NK-92 (cell line): ENCODE data around the gene TMTC2.
"Not testable (repeated sequence)": the region's sequence is repeated elsewhere in the genome, so short reads cannot be mapped to it uniquely, and the experiment has no call there.

Source experiments
- DNase-seq: peaks from one replicate; lab custom pipeline; 2025; ENCODE audit not compliant: unreplicated experiment; lab: John Stamatoyannopoulos, UW

The TMTC2 gene

GRCh38 chr12:82839796-82840195 is 153.1 kb downstream of the TMTC2 start:
- no peak for DNase-seq

DNA sequence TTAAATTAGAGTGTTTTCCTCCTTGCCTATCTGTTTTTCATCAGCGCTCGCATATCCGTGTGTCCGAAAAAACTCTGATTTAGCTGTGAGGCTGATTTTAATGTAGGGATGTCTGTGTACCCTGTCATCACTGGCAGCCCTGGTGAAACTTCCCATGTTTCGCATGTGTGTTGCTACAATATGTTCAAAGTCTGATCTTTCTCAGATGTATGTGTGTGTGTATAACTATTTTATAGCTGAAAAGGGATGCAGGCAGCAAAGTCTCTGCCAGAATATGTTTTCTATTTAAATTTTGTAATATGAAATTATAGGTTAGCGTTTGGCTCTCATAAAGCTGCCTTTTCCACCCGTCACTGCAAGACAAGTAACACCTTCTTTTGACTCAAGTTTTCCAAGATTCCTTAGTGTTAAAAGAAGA is 154.8 kb downstream of the TMTC2 start:
- no peak for DNase-seq

DNA sequence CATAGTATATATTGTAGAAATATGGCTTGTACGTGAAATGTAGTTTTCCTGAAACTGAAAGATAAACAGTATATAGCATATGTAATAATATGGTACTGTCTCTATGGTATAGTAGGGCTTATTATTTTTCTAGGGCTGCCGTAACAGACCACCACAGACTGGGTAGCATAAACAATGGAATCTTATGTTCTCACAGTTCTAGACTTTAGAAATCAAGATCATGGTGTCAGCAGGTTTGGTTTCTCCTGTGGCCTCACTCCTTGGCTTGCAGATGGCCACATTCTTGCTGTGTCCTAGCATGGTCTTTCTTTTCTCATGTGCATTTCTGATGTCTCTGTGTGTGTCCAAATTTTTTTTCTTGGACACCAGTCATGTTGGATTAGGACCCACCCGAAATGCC is 155.8 kb downstream of the TMTC2 start:
- no peak for DNase-seq

- not testable (repeated sequence) for DNase-seq
These were observed 158.4 kb downstream of the TMTC2 start for GRCh38 chr12:82845076-82845475.

DNA sequence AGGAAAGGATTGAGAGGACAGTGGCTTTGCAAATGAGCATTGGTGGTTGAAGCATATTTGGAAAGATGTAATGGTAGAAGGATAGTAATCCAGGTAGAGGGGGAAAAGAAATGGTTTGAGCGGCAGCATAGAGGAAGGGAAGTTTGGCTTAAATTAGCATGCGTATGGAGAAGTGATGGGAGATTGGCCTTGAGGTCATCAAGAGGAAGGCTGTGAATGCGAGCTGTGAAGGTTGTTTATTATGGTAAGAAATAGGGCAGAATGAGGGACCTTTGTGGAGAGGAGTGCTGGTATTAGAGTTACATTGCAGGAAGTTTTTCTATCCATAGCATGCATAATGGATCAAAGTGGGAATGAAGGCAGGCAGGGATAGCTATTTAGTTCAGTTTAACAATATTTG is 162.1 kb downstream of the TMTC2 start:
- no peak for DNase-seq

GRCh38 chr12:82852529-82852928 is 165.8 kb downstream of the TMTC2 start:
- DNase-seq = no peak

- DNase-seq = no peak
These were observed 169.2 kb downstream of the TMTC2 start for GRCh38 chr12:82855872-82856271.

DNA sequence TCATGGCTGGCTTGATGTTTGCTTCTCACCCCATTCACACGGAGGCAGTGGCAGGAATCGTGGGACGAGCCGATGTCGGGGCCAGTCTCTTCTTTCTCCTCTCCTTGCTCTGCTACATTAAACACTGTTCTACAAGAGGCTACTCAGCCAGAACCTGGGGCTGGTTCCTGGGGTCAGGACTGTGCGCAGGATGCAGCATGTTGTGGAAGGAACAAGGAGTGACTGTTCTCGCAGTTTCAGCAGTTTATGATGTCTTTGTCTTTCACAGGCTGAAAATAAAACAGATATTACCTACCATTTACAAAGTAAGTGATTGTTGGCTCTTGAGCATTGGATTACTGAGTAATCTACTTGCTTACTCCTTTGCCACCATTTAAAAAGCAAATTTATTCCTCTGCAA is 170.6 kb downstream of the TMTC2 start:
- DNase-seq = no peak

DNA sequence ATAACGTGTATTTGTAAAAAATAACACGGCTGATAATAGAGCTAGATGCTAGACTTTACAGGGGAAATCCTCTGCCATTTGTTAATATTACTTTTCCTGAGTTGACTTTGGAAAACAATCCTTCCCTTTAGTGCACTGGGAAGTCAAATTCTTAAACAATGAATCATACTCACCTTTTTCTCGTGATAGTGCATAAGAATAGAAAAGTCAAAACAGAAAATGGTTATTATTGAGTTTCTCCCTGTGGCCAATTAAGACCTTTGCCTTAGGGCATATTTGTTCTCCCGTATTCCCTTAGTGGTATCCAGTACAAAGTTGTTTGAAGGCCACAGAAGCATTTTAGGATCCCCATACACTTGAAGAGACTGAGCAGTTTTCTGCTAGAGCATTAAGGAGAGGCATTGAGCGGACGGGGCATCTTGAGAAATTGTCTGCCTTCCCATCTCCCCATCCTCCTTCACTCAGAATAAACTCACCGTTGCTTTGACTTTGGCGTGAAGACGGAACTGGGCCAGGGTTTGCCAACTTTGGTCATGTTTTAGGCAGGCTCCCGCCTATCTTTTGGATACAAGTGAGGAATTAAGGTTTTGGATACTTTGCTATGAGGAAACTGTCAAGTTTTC is 171.3 kb downstream of the TMTC2 start:
- DNase-seq = no peak

DNA sequence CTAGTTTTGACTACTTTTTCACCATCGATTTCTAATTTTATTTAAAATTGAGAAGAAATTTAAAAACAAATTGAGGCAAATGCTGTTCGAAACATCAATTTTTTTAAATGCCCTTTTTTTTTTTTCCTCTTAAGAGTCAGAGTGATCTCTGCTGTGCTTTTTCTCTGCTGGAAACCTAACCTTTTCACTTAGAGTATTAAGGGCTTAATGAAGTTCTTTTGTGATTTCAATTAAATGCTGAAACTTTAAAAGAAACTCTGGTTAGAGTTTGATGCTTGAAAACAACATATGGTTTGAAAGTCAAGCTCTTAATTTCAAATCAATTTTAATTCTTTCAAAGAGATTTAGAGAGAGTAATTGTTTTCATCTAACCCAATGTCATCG is 171.8 kb downstream of the TMTC2 start:
- no peak for DNase-seq

DNA sequence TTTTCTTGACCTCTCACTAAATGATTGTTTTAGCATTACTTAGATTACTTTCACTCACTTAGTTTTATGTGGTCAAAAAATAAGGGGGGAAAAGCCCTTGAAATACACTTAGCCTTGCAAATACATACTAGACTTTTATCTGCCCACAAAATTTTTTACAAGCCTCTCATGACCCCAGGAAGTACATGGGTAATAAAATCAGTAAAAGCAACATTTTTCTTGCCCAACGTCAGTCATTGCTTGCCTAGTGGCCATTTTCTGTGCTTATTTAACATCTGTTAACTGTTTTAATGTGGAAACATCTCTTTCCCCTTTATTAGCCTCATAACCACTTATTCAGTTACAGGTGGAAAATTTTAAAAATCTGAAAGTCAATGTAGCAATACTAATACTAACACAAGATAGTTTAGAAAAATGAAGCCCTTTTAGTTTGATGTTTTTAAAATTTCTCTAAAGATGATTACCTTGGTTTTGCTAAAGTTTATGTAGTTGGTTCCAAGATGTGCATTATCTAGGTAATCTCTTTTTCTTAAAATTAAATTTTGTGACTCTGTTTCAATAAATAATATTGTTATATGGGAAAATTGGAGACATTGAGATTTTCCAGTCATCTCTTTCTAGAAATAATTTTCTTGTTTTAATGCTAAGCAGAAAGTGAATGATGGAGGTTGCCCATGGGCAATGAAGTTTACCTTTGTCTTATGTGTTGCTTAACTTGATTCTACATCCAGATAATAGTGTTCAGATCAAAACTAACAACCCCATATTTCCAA is 175.5 kb downstream of the TMTC2 start:
- DNase-seq = no peak

GRCh38 chr12:82862876-82863649 is 176.4 kb downstream of the TMTC2 start:
- no peak for DNase-seq

DNA sequence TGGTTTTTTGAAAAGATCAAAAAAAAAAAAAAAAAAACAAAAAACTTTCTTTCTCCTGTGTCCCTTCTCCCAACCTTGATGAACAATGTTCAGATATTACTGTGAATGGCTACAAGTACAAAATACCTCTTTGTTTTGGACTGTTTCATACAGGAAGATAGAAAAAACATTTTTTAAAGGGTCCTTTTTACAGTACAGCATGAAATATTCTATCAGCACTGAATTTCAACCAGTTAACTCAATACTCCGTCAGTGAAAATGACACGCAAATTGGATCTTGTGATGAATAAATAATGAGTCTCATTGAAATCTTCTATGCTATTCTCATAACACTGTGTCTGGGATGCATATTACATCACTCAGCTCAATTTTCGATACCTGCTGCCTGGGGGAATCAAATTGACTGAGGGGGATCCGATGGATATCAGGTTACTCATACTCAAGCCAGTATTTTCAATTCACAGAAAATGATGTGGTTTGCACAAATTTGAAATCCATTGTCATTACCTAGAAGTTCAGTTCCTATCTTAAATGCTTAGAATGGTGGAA is 179.6 kb downstream of the TMTC2 start:
- no peak for DNase-seq

DNA sequence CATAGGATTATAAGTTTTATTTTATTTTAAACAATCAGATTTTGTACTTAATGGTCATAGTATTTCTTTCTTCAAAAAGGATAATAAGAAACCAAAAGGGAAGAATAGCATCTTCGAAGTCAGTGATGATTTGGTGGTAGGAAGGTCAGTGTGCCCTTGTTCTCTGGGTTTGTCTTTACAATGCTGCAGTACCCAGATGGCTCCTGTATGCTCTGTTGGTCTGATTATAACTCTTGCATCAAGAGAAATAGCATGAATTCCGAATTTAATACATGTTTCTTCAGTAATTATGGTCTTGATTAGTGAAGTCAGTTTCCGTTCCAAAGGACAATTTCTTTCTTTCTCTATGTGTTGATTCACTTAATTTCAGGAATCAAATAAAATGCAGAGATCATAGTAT is 180.2 kb downstream of the TMTC2 start:
- no peak for DNase-seq

GRCh38 chr12:82867762-82868500 is 181.2 kb downstream of the TMTC2 start:
- no peak for DNase-seq

GRCh38 chr12:82870771-82871377 is 184.2 kb downstream of the TMTC2 start:
- no peak for DNase-seq

DNA sequence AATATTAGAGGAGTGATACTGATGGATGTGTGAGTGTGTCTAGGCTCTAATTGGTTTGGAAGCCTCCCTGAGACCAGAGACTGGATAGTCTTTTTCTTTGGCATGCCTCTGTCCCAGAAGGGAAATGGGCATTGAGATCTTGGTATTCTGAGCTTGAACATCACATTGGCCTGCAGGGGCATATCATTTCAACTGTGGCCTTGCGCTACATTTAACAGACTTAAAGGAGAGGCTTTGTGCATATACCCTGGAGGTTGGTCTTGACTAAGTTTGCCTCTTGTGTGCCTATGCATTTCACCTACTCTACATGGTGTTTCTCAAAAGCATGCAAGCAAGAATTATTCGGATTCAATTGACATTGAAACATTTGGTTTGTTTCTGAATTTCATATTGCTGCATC is 185.4 kb downstream of the TMTC2 start:
- DNase-seq = no peak

DNA sequence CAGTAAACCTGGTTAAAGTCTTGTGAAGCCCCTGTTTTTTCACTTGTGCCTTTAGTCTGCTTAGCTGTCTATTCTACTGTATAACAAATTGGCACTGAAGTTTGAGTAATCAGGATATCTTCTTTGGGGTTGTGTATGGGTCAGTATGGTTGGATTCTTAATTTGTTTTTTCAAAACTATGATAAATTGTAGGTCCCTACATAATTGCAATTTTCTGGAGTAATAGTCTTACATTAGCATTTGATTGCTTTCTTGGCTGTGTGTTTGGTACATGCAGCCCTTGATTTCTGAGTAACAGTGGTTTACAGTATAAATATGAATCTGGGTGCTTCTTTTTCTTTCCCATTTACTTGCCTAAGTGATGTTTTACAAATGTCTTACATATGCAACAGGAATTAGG is 186.6 kb downstream of the TMTC2 start:
- no peak for DNase-seq

DNA sequence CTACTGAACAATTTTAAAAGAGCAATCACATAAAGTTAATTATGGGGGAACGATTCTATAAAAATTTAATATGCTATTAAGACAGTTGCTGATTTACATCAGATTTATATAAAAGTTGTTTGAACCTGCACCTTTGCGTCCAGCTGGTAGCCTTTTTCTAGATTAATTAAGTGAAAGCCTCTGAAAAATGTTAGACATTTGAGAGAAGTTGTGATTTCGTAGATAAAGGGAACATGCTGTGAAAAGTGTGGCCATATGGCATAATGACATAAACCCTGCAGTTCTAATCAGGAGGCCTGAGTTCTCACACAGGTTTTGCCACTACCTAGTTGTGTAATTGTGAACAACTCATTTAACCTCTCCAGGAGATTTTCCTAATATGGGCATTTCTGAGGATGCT is 187.2 kb downstream of the TMTC2 start:
- no peak for DNase-seq

GRCh38 chr12:82874945-82875344 is 188.2 kb downstream of the TMTC2 start:
- no peak for DNase-seq

DNA sequence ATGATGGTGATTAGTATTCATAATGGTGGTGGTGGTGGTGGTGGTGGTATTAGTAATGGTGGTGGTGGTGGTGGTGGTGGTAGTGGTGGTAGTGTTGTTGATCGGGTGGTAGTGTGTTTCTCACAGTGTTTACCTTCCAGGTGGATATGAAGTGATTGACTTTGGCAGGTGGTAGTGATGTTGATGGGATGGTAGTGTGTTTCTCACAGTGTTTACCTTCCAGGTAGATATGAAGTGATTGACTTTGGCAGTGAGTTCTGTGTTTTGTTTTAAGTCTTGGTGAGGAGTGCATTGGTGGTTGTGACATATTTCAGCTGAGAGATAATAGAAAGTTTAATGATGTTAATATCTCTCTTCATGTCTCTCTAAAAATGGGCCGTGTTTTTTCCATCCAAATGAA is 189.4 kb downstream of the TMTC2 start:
- no peak for DNase-seq
